Measurements from ENCODE around the gene POU4F1.

The POU4F1 gene

GRCh38 chr13:78606471-78607408 lies 3.4 kb upstream of the POU4F1 start:
- DNase-seq, result no peak

GRCh38 chr13:78604782-78605611 lies 1.6 kb upstream of the POU4F1 start:
- DNase-seq, result no peak

- DNase-seq, result no peak
These were observed 652 bp downstream of the POU4F1 start for GRCh38 chr13:78602561-78603239.

- no peak for DNase-seq
These were observed 1.3 kb downstream of the POU4F1 start for GRCh38 chr13:78601874-78602560.

GRCh38 chr13:78601124-78601873 lies 2.1 kb downstream of the POU4F1 start:
- peak; percentile 52 for DNase-seq

- DNase-seq, result no peak
These were observed 3.0 kb downstream of the POU4F1 start for GRCh38 chr13:78600280-78600883.

GRCh38 chr13:78599645-78600279 lies 3.6 kb downstream of the POU4F1 start:
- no peak for DNase-seq

- no peak for DNase-seq
These were observed 4.2 kb downstream of the POU4F1 start for GRCh38 chr13:78598966-78599644.

- no peak for DNase-seq
These were observed 5.1 kb downstream of the POU4F1 start for GRCh38 chr13:78598116-78598781.

GRCh38 chr13:78597602-78597932 lies 5.8 kb downstream of the POU4F1 start:
- DNase-seq, result no peak

- no peak for DNase-seq
These were observed 6.4 kb downstream of the POU4F1 start for GRCh38 chr13:78596736-78597601.

GRCh38 chr13:78596399-78596735 lies 7.0 kb downstream of the POU4F1 start:
- DNase-seq, result no peak

GRCh38 chr13:78595495-78596398 lies 7.6 kb downstream of the POU4F1 start:
- no peak for DNase-seq

GRCh38 chr13:78594456-78594975 lies 8.8 kb downstream of the POU4F1 start:
- DNase-seq, result no peak

GRCh38 chr13:78593652-78594455 lies 9.5 kb downstream of the POU4F1 start:
- DNase-seq, result no peak

- DNase-seq, result no peak
These were observed 10.2 kb downstream of the POU4F1 start for GRCh38 chr13:78593129-78593528.

- no peak for DNase-seq
These were observed 10.8 kb downstream of the POU4F1 start for GRCh38 chr13:78592584-78592983.

Data from femur (tissue), 1 donor.